ENCODE data around the gene ITK. TPM values are rescaled to one million over a fixed set of nuclear protein-coding genes. Genes with fewer than 3 reads are reported as not detected.

The ITK gene
- total RNA-seq, 4 donors from 2014 or later = 1.7 to 3.6 (median 3.0) TPM

DNA sequence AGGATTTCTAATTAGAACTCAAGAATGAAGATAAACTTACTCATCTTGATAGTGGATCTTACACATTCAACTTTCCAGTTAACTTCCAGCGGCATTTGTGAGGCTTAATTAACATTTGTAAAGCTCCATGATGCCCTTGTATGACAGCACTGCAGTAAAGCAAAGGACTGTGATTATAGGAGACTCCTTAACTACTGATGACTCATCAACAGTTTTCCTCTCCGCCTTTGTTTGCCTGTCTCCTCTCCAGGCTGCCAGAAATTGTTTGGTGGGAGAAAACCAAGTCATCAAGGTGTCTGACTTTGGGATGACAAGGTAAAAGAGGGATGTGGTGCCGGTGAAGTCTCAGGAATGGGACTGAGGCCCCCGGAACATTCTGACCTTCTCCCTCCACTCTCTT, 64.8 kb downstream of the ITK start:
- intact Hi-C loops (cut with DNase I) = no loop called here
- TF ChIP-seq POLR2A (IDR thresholded peaks at IDR 0.05) (no peak), CTCF (IDR thresholded peaks at IDR 0.05) (no peak)
- Histone ChIP-seq H3K9me3 (no peaks in the 10 kb centered on the region), H3K4me3 (replicated peaks in 1 of 3) (no peak overlapping the region), H3K36me3 (no peaks in the 10 kb centered on the region), H3K27me3 (no peaks in the 10 kb centered on the region), H3K27ac (no peak overlapping the region), H3K4me1 (no peaks in the 10 kb centered on the region)
- WGBS, 2 donors = 66 to 76% methylated on average over 4 of the region's 4 CpGs
- DNase-seq = no peak

DNA sequence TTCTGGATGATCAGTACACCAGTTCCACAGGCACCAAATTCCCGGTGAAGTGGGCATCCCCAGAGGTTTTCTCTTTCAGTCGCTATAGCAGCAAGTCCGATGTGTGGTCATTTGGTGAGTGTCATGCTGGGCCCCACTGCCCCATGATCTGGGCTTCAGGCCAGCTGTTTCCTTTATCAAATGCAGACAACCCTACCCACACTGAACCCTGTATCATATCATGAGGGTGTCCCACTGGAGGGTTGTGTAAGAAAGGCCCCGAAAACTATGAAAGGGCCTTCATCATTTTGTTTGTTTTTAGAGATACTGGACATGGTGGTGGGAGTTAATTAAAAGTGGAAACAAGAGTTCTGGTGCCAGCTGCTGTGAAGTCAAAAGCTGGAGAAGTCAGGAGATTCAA, 65.2 kb downstream of the ITK start:
- Histone ChIP-seq H3K4me3 (replicated peaks in 1 of 3) (no peak overlapping the region), H3K27ac (no peak overlapping the region), H3K9me3 (no peaks in the 10 kb centered on the region), H3K4me1 (no peaks in the 10 kb centered on the region), H3K36me3 (no peaks in the 10 kb centered on the region), H3K27me3 (no peaks in the 10 kb centered on the region)
- no peak for TF ChIP-seq CTCF (IDR thresholded peaks at IDR 0.05)
- no peak for TF ChIP-seq POLR2A (IDR thresholded peaks at IDR 0.05)
- 74% methylated on average over 4 of the region's 4 CpGs for WGBS, 2 donors
- intact Hi-C loops (cut with DNase I) = no loop called here
- no peak for DNase-seq

GRCh38 chr5:157247267-157247666, 66.6 kb downstream of the ITK start:
- Histone ChIP-seq H3K27ac (no peak overlapping the region), H3K4me3 (replicated peaks in 1 of 3) (no peak overlapping the region), H3K9me3 (no peaks in the 10 kb centered on the region), H3K27me3 (no peaks in the 10 kb centered on the region), H3K36me3 (no peaks in the 10 kb centered on the region), H3K4me1 (no peaks in the 10 kb centered on the region)
- TF ChIP-seq POLR2A (IDR thresholded peaks at IDR 0.05) (no peak), CTCF (IDR thresholded peaks at IDR 0.05) (no peak)
- intact Hi-C loops (cut with DNase I) = no loop called here
- DNase-seq = no peak

- Histone ChIP-seq H3K4me3 (replicated peaks in 1 of 3) (no peak overlapping the region), H3K9me3 (no peaks in the 10 kb centered on the region), H3K27me3 (no peaks in the 10 kb centered on the region), H3K36me3 (no peaks in the 10 kb centered on the region), H3K4me1 (no peaks in the 10 kb centered on the region), H3K27ac (no peak overlapping the region)
- intact Hi-C loops (cut with DNase I) = no loop called here
- TF ChIP-seq CTCF (IDR thresholded peaks at IDR 0.05) = no peak
- TF ChIP-seq POLR2A (IDR thresholded peaks at IDR 0.05) = no peak
- 85 to 87% methylated on average over 11 of the region's 11 CpGs for WGBS, 2 donors
- DNase-seq = no peak
These were observed 68.3 kb downstream of the ITK start for GRCh38 chr5:157248821-157249470.

- 68 to 73% methylated on average over 4 of the region's 4 CpGs for WGBS, 2 donors
- no peak overlapping the region for H3K4me3 ChIP-seq (replicated peaks in 1 of 3)
- no peaks in the 10 kb centered on the region for H3K9me3 ChIP-seq
- DNase-seq = no peak
- intact Hi-C loops (cut with DNase I) = loop anchor here (5.0 kb wide), 1 partner anchor 54 kb away; no protein-coding TSS in a partner anchor
- TF ChIP-seq POLR2A (IDR thresholded peaks at IDR 0.05) (no peak), CTCF (IDR thresholded peaks at IDR 0.05) (no peak)
- no peaks in the 10 kb centered on the region for H3K27me3 ChIP-seq
- H3K36me3 ChIP-seq = no peaks in the 10 kb centered on the region
- H3K27ac ChIP-seq = no peak overlapping the region
- no peaks in the 10 kb centered on the region for H3K4me1 ChIP-seq
These were observed 72.2 kb downstream of the ITK start for GRCh38 chr5:157252711-157253465.
